H1 (cell line): ENCODE results near the gene RALGAPA1. TPM values are rescaled to one million over a fixed set of nuclear protein-coding genes. Genes with fewer than 3 reads are reported as not detected.

Experiments
- CTCF ChIA-PET: fragments of 300-600 bp; sonication (Branson Sonifier 250); formaldehyde crosslinking; loops from one replicate; lab custom pipeline; 2021; ENCODE audit not compliant: partially characterized antibody; lab: Charles Lee
- POLR2A ChIA-PET: fragments of 300-600 bp; sonication (Branson Sonifier 250); formaldehyde crosslinking; loops from one replicate; lab custom pipeline; 2021; ENCODE audit warnings: inconsistent platforms; ENCODE audit not compliant: partially characterized antibody; lab: Charles Lee
- DNase-seq, 2 experiments: peaks; one replicate each; pipeline versions ENCODE4 v3.0.0 to v3.0.0-alpha.2; 2010 to 2022; ENCODE audit warnings: low spot score in 2 of 2, low read depth in 1 of 2, mixed read lengths in 1 of 2
- FAIRE-seq: peaks from 2 replicates; lab custom pipeline; 2011; peaks lifted over from hg19 to GRCh38; lab: Jason Lieb, UNC
- H2AFZ ChIP-seq: 2 replicates; pipeline ENCODE4 v1.8.1; 2012; ENCODE audit warnings: low read length, inconsistent platforms
- H2AK5ac ChIP-seq: 2 replicates; pipeline ENCODE4 v1.6.1; 2013; ENCODE audit warnings: low read depth, low read length
- H2BK120ac ChIP-seq: replicated peaks from 2 replicates; pipeline ENCODE3; 2013; ENCODE audit warnings: low read depth, low read length, inconsistent platforms
- H2BK12ac ChIP-seq: 2 replicates; pipeline ENCODE4 v1.6.1; 2013; ENCODE audit warnings: low read depth, low read length
- H2BK15ac ChIP-seq: 2 replicates; pipeline ENCODE4 v1.6.1; 2013; ENCODE audit warnings: low read length
- H2BK20ac ChIP-seq: 2 replicates; pipeline ENCODE4 v1.6.1; 2013; ENCODE audit warnings: low read length
- H2BK5ac ChIP-seq: 2 replicates; pipeline ENCODE4 v1.6.1; 2013; ENCODE audit warnings: low read depth, low read length
- H3K14ac ChIP-seq: 2 replicates; pipeline ENCODE4 v1.6.1; 2013; ENCODE audit warnings: inconsistent platforms; ENCODE audit not compliant: insufficient read length
- H3K18ac ChIP-seq: 2 replicates; pipeline ENCODE4 v1.6.1; 2013; ENCODE audit warnings: low read length; ENCODE audit errors: extremely low read depth
- H3K23ac ChIP-seq: 2 replicates; pipeline ENCODE4 v1.6.1; 2013; ENCODE audit warnings: inconsistent platforms; ENCODE audit not compliant: insufficient read length
- H3K23me2 ChIP-seq: 2 replicates; pipeline ENCODE4 v1.6.1; 2013; ENCODE audit warnings: low read depth, low read length
- H3K27ac ChIP-seq: 2 replicates; pipeline ENCODE4 v1.6.1; 2011; ENCODE audit warnings: low read depth, low read length, inconsistent platforms
- H3K27me3 ChIP-seq, 4 experiments: replicated peaks in 1 of 4; 1 replicate in 1 of 4; 2 replicates in 3 of 4; pipeline versions ENCODE4 v1.6.1 to v1.8.1; 2011 to 2013; ENCODE audit warnings: low read length in 3 of 4, mild to moderate bottlenecking in 3 of 4, inconsistent platforms in 2 of 4, mixed read lengths in 2 of 4, moderate library complexity in 1 of 4; ENCODE audit not compliant: control insufficient read depth in 3 of 4, insufficient read depth in 3 of 4; ENCODE audit errors: extremely low read depth in 1 of 4
- H3K36me3 ChIP-seq, 4 experiments: 2 replicates each; pipeline versions ENCODE4 v1.6.1 to v1.8.1; 2011 to 2013; ENCODE audit warnings: mild to moderate bottlenecking in 4 of 4, low read length in 3 of 4, moderate library complexity in 2 of 4, control low read depth in 1 of 4, inconsistent platforms in 1 of 4; ENCODE audit not compliant: insufficient read depth in 4 of 4, control insufficient read depth in 2 of 4
- H3K4ac ChIP-seq: replicated peaks from 2 replicates; pipeline ENCODE3; 2013; ENCODE audit warnings: low read length, low read depth, mixed read lengths, inconsistent platforms; ENCODE audit not compliant: insufficient read length
- H3K4me1 ChIP-seq, 4 experiments: replicated peaks in 1 of 4; 1 replicate in 1 of 4; 2 replicates in 3 of 4; pipeline versions ENCODE4 v1.6.1 to v1.8.1; 2011 to 2013; ENCODE audit warnings: low read length in 3 of 4, inconsistent platforms in 2 of 4, mixed read lengths in 1 of 4; ENCODE audit not compliant: insufficient read depth in 4 of 4, control insufficient read depth in 3 of 4
- H3K4me2 ChIP-seq, 2 experiments: 2 replicates each; pipeline versions ENCODE4 v1.6.1 to v1.8.1; 2011 to 2013; ENCODE audit warnings: low read depth in 2 of 2, low read length in 2 of 2, control low read depth in 1 of 2, inconsistent platforms in 1 of 2, mild to moderate bottlenecking in 1 of 2; ENCODE audit not compliant: insufficient read depth in 1 of 2
- H3K4me3 ChIP-seq, 4 experiments: fragments of 200-600, 300-600 bp in 1 of 4; sonication (generic), shearing (Covaris generic), sonication (Bioruptor Twin) in 1 of 4; 2 replicates each; pipeline versions ENCODE4 v1.5.1 to v1.8.1; 2011 to 2016; ENCODE audit warnings: low read length in 4 of 4, low read depth in 3 of 4, control low read depth in 2 of 4, inconsistent platforms in 2 of 4, mild to moderate bottlenecking in 2 of 4, mixed read lengths in 1 of 4, moderate library complexity in 1 of 4; ENCODE audit not compliant: insufficient read depth in 2 of 4; ENCODE audit errors: extremely low read depth in 1 of 4
- H3K56ac ChIP-seq: replicated peaks from 2 replicates; pipeline ENCODE3; 2013; ENCODE audit warnings: low read depth, mild to moderate bottlenecking, mixed read lengths, low read length, inconsistent platforms; ENCODE audit not compliant: insufficient read length
- H3K79me1 ChIP-seq: 2 replicates; pipeline ENCODE4 v1.6.1; 2013; ENCODE audit warnings: low read depth, low read length, control low read depth
- H3K79me2 ChIP-seq, 2 experiments: 2 replicates each; pipeline versions ENCODE4 v1.6.1 to v1.8.1; 2012 to 2013; ENCODE audit warnings: low read length in 2 of 2, mild to moderate bottlenecking in 2 of 2, inconsistent platforms in 1 of 2; ENCODE audit not compliant: insufficient read depth in 2 of 2, control insufficient read depth in 1 of 2
- H3K9ac ChIP-seq, 4 experiments: replicated peaks in 1 of 4; 1 replicate in 1 of 4; 2 replicates in 3 of 4; pipeline versions ENCODE4 v1.6.1 to v1.8.1; 2011 to 2013; ENCODE audit warnings: low read depth in 3 of 4, low read length in 3 of 4, control low read depth in 2 of 4, mild to moderate bottlenecking in 2 of 4, moderate library complexity in 2 of 4, inconsistent platforms in 1 of 4; ENCODE audit errors: extremely low read depth in 1 of 4
- H3K9me3 ChIP-seq, 2 experiments: 2 replicates each; pipeline versions ENCODE4 v1.6.1 to v1.8.1; 2012 to 2013; ENCODE audit warnings: mild to moderate bottlenecking in 2 of 2, moderate library complexity in 2 of 2, control low read depth in 1 of 2, inconsistent platforms in 1 of 2, low read depth in 1 of 2, low read length in 1 of 2, mixed read lengths in 1 of 2; ENCODE audit not compliant: insufficient read depth in 2 of 2
- H4K20me1 ChIP-seq, 2 experiments: replicated peaks in 1 of 2; 2 replicates each; pipeline versions ENCODE3 to v1.8.1; 2011 to 2013; ENCODE audit warnings: inconsistent platforms in 2 of 2, low read length in 2 of 2, mild to moderate bottlenecking in 1 of 2; ENCODE audit not compliant: insufficient read depth in 2 of 2, control insufficient read depth in 1 of 2
- H4K5ac ChIP-seq: 2 replicates; pipeline ENCODE4 v1.6.1; 2013; ENCODE audit warnings: low read length, low read depth, mixed read lengths, inconsistent platforms; ENCODE audit not compliant: insufficient read length
- H4K8ac ChIP-seq: 2 replicates; pipeline ENCODE4 v1.8.0; 2013; ENCODE audit warnings: mild to moderate bottlenecking, moderate library complexity, low read length, inconsistent platforms; ENCODE audit not compliant: insufficient read depth; ENCODE audit errors: extremely low read depth
- H4K91ac ChIP-seq: replicated peaks from 2 replicates; pipeline ENCODE3; 2013; ENCODE audit warnings: low read length, mixed read lengths, inconsistent platforms; ENCODE audit not compliant: insufficient read length
- ATF2 ChIP-seq: IDR thresholded peaks from 2 replicates; pipeline ENCODE4 v1.6.1; 2012; ENCODE audit warnings: low read length, inconsistent platforms
- BACH1 ChIP-seq: IDR thresholded peaks from 2 replicates; pipeline ENCODE4 v1.6.1; 2012; ENCODE audit warnings: low read length, improper control_type of control experiment
- CEBPB ChIP-seq: IDR thresholded peaks from 2 replicates; pipeline ENCODE4 v1.6.1; 2012; ENCODE audit warnings: low read depth, low read length
- E2F6 ChIP-seq: IDR thresholded peaks from 2 replicates; pipeline ENCODE4 v1.6.1; 2012; ENCODE audit warnings: inconsistent platforms
- EGR1 ChIP-seq: IDR thresholded peaks from 2 replicates; pipeline ENCODE4 v1.6.1; 2011; ENCODE audit warnings: low read depth, low read length, borderline replicate concordance
- EZH2 ChIP-seq: fragments of 200-600 bp; sonication (generic); IDR thresholded peaks from 2 replicates; pipeline ENCODE4 v1.7.1; 2012; ENCODE audit warnings: low read depth, mild to moderate bottlenecking, moderate library complexity, low read length, inconsistent platforms; ENCODE audit not compliant: severe bottlenecking
- GABPA ChIP-seq: IDR thresholded peaks from 2 replicates; pipeline ENCODE4 v1.6.1; 2011; ENCODE audit warnings: mild to moderate bottlenecking, low read length, moderate library complexity, borderline replicate concordance; ENCODE audit not compliant: insufficient read depth
- HDAC2 ChIP-seq, 2 experiments: fragments of 300-600 bp in 1 of 2; sonication (generic) in 1 of 2; IDR thresholded peaks; 2 replicates each; pipeline ENCODE4 v1.6.1; 2011 to 2012; ENCODE audit warnings: low read depth in 2 of 2, low read length in 2 of 2, mild to moderate bottlenecking in 2 of 2, moderate library complexity in 2 of 2, borderline replicate concordance in 1 of 2, inconsistent platforms in 1 of 2
- MAX ChIP-seq: IDR thresholded peaks from 2 replicates; pipeline ENCODE4 v1.6.1; 2012; ENCODE audit warnings: inconsistent platforms
- SIRT6 ChIP-seq: IDR thresholded peaks from one replicate; pipeline ENCODE4 v1.7.1; 2012; ENCODE audit warnings: low read length, inconsistent platforms
- SP4 ChIP-seq: IDR thresholded peaks from 2 replicates; pipeline ENCODE4 v1.6.1; 2012; ENCODE audit warnings: low read length, inconsistent platforms
- ZNF274 ChIP-seq: IDR thresholded peaks from 2 replicates; pipeline ENCODE4 v1.7.0; 2012; ENCODE audit warnings: low read length, borderline replicate concordance; ENCODE audit errors: extremely low read depth
- WGBS, 2 experiments: shearing (Covaris generic) in 1 of 2; methylation state at CpG; one replicate each; pipeline versions ENCODE4 v1.1.6 to v1.1.7; 2013 to 2015; ENCODE audit warnings: low lambda C conversion rate in 2 of 2, mixed read lengths in 2 of 2, inconsistent platforms in 1 of 2, low coverage in 1 of 2, missing lambda C conversion rate in 1 of 2; ENCODE audit not compliant: insufficient replicate concordance in 2 of 2, insufficient coverage in 1 of 2, insufficient read length in 1 of 2; ENCODE audit errors: extremely low coverage in 1 of 2, missing lambda C conversion rate in 1 of 2; 5-methylcytosine and 5-hydroxymethylcytosine counted together
- polyA plus RNA-seq, 7 experiments: library from polyadenylated mRNA; depleted of rRNA in 3 of 7; stranded (reverse) in 5 of 7; unstranded in 2 of 7; fragments of >200 nt in 5 of 7; fragments of 200-250 nt in 2 of 7; gene quantifications; 1 replicate in 5 of 7; 2 replicates in 1 of 7; 4 replicates in 1 of 7; pipeline versions ENCODE4 v1.2.1 to v1.2.3, GENCODE V29; 2011 to 2013; ENCODE audit warnings: missing spikeins in 2 of 7, mixed read lengths in 2 of 7
- total RNA-seq: library from RNA; stranded (reverse); fragmentation: NEBNext Ultra II Directional; extraction: Animal tissue kit (Norgen Biotek cat#: 25700); gene quantifications from 2 replicates; pipeline ENCODE4 v1.2.1, GENCODE V29; 2021

Gene RALGAPA1
- total and polyA plus RNA-seq, 2 of the 8 experiments (the other 6 are each of a cell fraction or from before 2014, with no cell fraction given): 4.2 to 26.7 TPM

- Histone ChIP-seq H3K23me2 (no peaks in the 10 kb centered on the region), H3K4me2 (no peak overlapping the region), H3K79me2 (no peaks in the 10 kb centered on the region), H3K23ac (no peak overlapping the region), H2BK15ac (no peak overlapping the region), H4K8ac (no peak overlapping the region), H2AK5ac (no peak overlapping the region), H2BK120ac (no peak overlapping the region), H3K27ac (no peak overlapping the region), H3K27me3 (no peaks in the 10 kb centered on the region), H3K4me3 (no peak overlapping the region), H4K91ac (no peak overlapping the region), H3K36me3 (no peaks in the 10 kb centered on the region), H3K14ac (no peak overlapping the region), H3K18ac (no peak overlapping the region), H3K56ac (no peak overlapping the region), H3K4me1 (no peaks in the 10 kb centered on the region), H4K5ac (no peak overlapping the region), H2BK20ac (no peak overlapping the region), H2BK12ac (no peak overlapping the region), H3K9me3 (no peaks in the 10 kb centered on the region), H3K79me1 (no peaks in the 10 kb centered on the region), H2BK5ac (no peak overlapping the region), H4K20me1 (no peaks in the 10 kb centered on the region), H3K4ac (no peak overlapping the region), H3K9ac (no peak overlapping the region), H2AFZ (no peak overlapping the region)
- DNase-seq (no peak), FAIRE-seq (no peak)
- 91% methylated on average over 1 of the region's 1 CpG; no CpG with 5 or more reads in 1 of the 2 experiments for WGBS, 2 experiments
- POLR2A ChIA-PET: no interaction called here
- CTCF ChIA-PET: interaction anchor here (0.8 to 1.5 kb wide), 2 partner anchors 28 to 99 kb away, joined by 3 read pairs; no protein-coding TSS in a partner anchor
- TF ChIP-seq BACH1: no peak
- TF ChIP-seq EZH2: no peak
- TF ChIP-seq SP4: no peak
- no peak for TF ChIP-seq ZNF274
- no peak for TF ChIP-seq E2F6
- no peak for TF ChIP-seq ATF2
- no peak for TF ChIP-seq GABPA
- no peak for TF ChIP-seq SIRT6
- TF ChIP-seq MAX: no peak
- TF ChIP-seq HDAC2 (IDR thresholded peaks at IDR 0.05; ENCODE audit: borderline replicate concordance in 1 of 2, low read depth in 2 of 2, low read length in 2 of 2): no peak
- TF ChIP-seq EGR1: no peak
- no peak for TF ChIP-seq CEBPB
Observed at GRCh38 chr14:35715079-35715478, 94.0 kb downstream of the RALGAPA1 start.
